Activated naive CD4-positive, alpha-beta T cell treated with anti-CD3 and anti-CD28 coated beads, Interleukin-2, amount 50 U/mL, for 24 hours (primary cell): ENCODE measurements around the gene TBC1D10A.

Experiments used
- H3K27ac Mint-ChIP-seq: one replicate; pipeline ENCODE4 v1.8.0; 2021; ENCODE audit warnings: mild to moderate bottlenecking, mixed read lengths
- H3K27me3 Mint-ChIP-seq: one replicate; pipeline ENCODE4 v1.8.0; 2021; ENCODE audit warnings: mixed read lengths
- H3K36me3 Mint-ChIP-seq: one replicate; pipeline ENCODE4 v1.8.0; 2021; ENCODE audit warnings: mixed read lengths
- H3K4me1 Mint-ChIP-seq: one replicate; pipeline ENCODE4 v1.8.0; 2021; ENCODE audit warnings: mixed read lengths
- H3K4me3 Mint-ChIP-seq: one replicate; pipeline ENCODE4 v1.8.0; 2021; ENCODE audit warnings: mild to moderate bottlenecking, mixed read lengths
- H3K9me3 Mint-ChIP-seq: one replicate; pipeline ENCODE4 v1.8.0; 2021; ENCODE audit warnings: mixed read lengths

TBC1D10A gene

DNA sequence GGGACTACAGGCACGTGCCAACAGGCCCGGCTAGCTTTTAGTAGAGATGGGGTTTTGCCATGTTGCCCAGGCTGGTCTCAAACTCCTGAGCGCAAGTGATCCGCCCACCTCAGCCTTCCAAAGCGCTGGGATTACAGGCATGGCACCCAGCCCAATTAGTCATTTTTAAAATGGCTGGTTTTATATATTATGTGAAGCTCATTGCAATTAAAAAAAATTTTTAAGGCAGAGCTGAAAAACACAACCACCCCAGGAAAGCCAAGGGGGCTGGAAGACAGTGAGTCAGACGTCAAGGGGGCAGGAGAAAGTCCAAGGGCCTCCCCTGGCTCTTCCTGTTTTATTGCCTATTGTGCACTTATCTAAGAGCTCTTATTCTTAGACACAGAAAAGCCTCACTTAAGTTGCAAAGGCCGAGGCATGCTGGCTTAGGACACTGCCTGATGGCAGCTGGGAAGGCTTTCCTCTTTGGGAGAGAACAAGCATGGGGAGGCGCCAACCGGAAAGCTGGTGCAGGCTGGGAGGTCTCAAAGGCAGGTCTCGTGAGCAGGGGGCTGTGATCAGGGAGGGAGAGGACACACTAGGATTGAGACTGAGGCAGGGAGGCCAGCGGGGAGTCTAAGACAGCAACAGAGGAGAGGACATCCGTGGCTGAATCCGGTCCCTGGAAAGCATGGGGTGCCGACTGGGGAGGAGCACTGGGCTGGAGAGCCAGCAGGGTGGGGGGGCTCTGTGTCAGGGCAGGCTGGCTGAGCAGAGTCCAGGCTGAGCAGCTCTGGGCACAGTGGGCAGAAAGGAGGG is 49.0 kb downstream of the TBC1D10A start:
- Mint-ChIP-seq H3K4me1 (peaks cover 32% of the 10 kb centered on the region), H3K4me3 (no peak overlapping the region), H3K27me3 (no peaks in the 10 kb centered on the region), H3K9me3 (no peaks in the 10 kb centered on the region), H3K36me3 (no peaks in the 10 kb centered on the region), H3K27ac (no peak overlapping the region)

DNA sequence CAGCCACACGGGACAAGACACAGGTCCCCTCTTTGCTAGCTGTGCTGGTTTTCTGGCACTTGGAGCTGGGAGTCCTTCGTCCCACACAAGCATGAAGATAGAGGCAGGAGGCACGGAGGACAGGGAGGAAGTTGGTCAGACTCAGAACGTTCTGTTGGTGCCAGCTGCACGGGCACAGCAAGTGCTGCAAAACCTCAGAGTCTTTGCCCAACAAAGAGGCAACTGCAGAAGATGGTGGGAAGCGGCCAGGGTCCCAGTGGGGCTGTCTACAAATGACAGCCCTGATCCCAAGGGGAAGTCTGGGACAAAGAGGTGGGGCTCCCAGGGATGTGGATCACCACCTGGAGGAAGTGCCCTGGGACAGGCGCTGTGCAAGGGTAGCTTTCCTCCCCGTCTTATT is 50.7 kb downstream of the TBC1D10A start:
- H3K4me3 Mint-ChIP-seq, result peak overlapping the region; percentile 63
- H3K27ac Mint-ChIP-seq, result peak overlapping the region; percentile 80
- H3K4me1 Mint-ChIP-seq, result peaks cover 32% of the 10 kb centered on the region
- H3K36me3 Mint-ChIP-seq, result peaks cover 3% of the 10 kb centered on the region
- no peaks in the 10 kb centered on the region for H3K9me3 Mint-ChIP-seq
- no peaks in the 10 kb centered on the region for H3K27me3 Mint-ChIP-seq

DNA sequence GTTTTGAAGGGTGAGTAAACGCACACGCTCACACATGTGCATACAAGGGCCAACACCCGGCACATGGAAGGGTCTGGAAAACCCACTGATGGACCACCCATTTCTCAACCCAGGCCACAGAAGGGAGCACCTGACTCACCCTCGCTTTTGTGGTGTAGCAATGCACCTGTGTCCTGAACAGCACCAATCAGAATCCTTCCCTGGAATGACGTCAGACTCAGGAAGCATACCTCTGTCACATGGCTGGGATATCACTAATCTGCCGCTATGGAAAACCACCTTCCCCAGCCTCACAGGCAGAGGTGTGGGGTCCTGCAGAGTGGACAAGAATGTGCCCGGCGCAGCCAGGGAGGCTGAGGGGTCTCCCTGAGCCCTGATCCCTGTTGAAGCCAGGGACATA is 51.1 kb downstream of the TBC1D10A start:
- H3K27ac Mint-ChIP-seq, result peak overlapping the region; percentile 80
- H3K36me3 Mint-ChIP-seq, result peaks cover 4% of the 10 kb centered on the region
- H3K27me3 Mint-ChIP-seq, result no peaks in the 10 kb centered on the region
- H3K9me3 Mint-ChIP-seq, result no peaks in the 10 kb centered on the region
- H3K4me1 Mint-ChIP-seq, result peaks cover 32% of the 10 kb centered on the region
- peak overlapping the region; percentile 63 for H3K4me3 Mint-ChIP-seq

DNA sequence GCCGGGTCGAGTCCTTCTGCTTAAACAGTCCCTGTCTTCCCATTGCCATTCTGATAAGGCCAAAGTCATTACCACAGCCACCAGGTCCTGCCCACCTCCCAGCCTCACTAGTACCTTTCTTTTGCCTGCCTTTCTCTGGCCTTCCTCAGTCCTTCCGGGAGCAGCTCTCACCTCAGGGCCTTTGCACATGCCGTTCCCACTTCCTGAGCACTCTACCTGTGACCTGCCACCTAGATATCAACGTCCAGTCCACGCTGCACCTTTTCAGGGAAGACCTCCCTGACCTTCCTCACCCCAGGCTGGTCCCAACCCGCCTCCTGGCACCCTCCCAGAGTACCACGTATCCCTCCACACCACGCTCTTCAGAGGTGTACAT is 52.3 kb downstream of the TBC1D10A start:
- Mint-ChIP-seq H3K27ac (peak overlapping the region; percentile 74), H3K4me1 (peaks cover 28% of the 10 kb centered on the region), H3K4me3 (no peak overlapping the region), H3K36me3 (peaks cover 5% of the 10 kb centered on the region), H3K9me3 (no peaks in the 10 kb centered on the region), H3K27me3 (no peaks in the 10 kb centered on the region)

DNA sequence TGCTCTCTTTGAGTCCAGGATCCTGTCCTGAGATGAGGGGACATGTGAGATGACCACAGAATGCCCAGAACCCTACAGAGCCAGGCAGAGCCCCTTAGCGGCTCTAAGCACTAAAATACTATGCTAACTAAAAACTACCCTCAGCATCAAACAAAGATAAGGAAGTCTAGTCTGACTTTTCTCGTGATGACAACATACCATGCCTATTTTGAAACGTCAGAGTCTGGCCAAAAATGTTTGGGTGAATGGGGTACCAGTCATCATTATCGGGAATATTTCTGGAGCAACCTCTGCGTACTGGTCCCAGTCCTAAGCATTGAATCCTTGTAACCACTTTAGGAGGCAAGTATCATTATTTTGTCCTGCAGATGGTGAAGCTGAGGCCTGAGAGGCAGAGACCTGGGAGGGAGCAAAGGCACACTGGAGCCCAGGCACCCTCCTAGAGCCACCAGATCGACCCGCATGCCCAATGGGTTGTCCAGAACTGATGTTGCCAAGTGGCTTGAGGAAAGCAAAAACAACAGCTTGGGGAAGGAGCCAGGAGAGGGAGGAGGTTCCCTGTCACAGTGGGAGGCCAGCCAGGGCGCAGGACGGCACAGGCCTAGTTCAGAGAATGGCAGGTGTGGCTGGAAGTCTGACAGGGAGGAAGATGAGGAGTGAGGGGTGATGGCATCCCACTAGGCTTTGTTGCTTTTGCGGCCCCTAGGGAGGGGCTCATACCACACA is 52.9 kb downstream of the TBC1D10A start:
- peak overlapping the region; percentile 13 for H3K27ac Mint-ChIP-seq
- peaks cover 5% of the 10 kb centered on the region for H3K36me3 Mint-ChIP-seq
- H3K4me3 Mint-ChIP-seq, result no peak overlapping the region
- peaks cover 28% of the 10 kb centered on the region for H3K4me1 Mint-ChIP-seq
- no peaks in the 10 kb centered on the region for H3K9me3 Mint-ChIP-seq
- no peaks in the 10 kb centered on the region for H3K27me3 Mint-ChIP-seq

DNA sequence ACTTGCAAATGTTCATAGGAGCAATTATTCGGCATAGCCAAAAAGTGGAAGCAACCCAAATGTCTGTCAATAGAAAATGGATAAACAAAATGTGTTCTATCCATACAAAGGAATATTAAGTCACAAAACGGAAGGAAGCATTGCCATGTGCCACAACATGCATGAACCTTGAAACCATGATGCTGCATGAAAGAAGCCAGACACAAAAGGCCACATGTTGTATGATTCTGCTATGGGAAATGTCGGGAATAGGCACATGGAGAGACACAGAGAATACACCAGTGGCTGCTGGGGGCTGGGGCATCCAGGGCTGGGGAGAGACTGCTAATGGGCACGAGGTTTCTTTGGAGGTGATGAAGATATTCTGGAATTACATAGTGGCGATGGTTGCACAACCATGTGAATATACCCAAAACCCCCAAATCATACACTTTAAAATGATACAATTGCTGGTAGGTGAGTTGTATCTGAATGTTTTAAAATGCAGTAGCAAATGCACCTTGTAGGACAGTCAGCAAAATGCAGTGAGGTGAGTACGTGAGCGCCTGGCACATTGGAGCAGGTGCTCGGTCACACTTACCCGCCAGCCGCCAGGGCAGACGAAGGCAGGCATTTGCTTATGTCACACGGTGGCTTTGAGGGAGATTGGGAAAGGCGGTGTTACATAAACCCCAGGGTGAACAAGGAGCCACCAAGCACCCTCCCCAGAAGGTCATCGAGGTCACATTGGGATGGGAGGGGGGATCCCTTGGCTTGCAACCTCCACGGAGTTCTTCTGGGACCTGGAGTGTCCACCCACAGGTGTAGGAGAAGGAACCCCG is 53.8 kb downstream of the TBC1D10A start:
- no peak overlapping the region for H3K27ac Mint-ChIP-seq
- H3K27me3 Mint-ChIP-seq, result no peaks in the 10 kb centered on the region
- H3K36me3 Mint-ChIP-seq, result peaks cover 5% of the 10 kb centered on the region
- H3K9me3 Mint-ChIP-seq, result no peaks in the 10 kb centered on the region
- peaks cover 33% of the 10 kb centered on the region for H3K4me1 Mint-ChIP-seq
- no peak overlapping the region for H3K4me3 Mint-ChIP-seq

DNA sequence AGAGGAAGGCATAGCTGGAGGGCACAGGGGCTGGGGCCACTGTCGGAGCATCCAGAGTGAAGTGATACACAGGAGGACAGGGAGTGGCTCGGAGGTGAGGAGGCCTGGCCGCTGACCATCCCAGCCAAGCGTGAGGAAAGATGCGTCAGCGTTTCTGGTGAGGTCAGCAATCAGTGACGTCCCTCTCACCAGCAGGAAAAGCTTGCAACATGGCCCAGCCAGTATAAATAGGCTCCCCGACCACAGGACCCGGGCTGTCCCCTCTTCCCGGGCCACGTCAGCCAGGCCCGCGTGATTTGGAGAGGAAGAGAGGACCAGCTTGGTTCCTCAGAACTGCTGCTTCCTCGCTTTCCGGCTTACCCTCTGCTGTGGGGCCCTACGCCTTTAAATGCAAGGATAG is 55.9 kb downstream of the TBC1D10A start:
- Mint-ChIP-seq H3K27ac (no peak overlapping the region), H3K36me3 (peaks cover 5% of the 10 kb centered on the region), H3K27me3 (no peaks in the 10 kb centered on the region), H3K9me3 (no peaks in the 10 kb centered on the region), H3K4me3 (no peak overlapping the region), H3K4me1 (peaks cover 26% of the 10 kb centered on the region)

DNA sequence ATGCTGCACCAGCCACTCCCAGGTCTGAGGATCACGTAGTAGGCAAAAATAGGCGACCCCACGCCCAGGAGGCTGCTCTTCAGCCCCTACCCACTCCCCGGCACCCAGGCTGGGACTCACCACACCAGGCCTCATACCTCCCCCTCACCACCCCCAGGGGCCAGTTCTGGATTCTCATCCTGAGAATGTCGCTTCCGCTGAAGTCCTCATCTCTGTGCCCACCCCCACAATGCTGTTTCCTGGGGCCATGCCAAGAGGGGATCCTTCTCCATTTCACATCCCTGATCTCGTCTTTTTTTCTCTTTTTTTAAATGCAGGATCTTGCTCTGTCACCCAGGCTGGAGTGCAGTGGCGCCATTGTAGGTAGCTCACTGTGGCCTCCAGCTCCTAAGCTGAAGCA is 58.4 kb downstream of the TBC1D10A start:
- H3K4me3 Mint-ChIP-seq, result peak overlapping the region; percentile 92
- peaks cover 30% of the 10 kb centered on the region for H3K4me1 Mint-ChIP-seq
- no peaks in the 10 kb centered on the region for H3K27me3 Mint-ChIP-seq
- peaks cover 6% of the 10 kb centered on the region for H3K36me3 Mint-ChIP-seq
- peak overlapping the region; percentile 55 for H3K27ac Mint-ChIP-seq
- no peaks in the 10 kb centered on the region for H3K9me3 Mint-ChIP-seq

DNA sequence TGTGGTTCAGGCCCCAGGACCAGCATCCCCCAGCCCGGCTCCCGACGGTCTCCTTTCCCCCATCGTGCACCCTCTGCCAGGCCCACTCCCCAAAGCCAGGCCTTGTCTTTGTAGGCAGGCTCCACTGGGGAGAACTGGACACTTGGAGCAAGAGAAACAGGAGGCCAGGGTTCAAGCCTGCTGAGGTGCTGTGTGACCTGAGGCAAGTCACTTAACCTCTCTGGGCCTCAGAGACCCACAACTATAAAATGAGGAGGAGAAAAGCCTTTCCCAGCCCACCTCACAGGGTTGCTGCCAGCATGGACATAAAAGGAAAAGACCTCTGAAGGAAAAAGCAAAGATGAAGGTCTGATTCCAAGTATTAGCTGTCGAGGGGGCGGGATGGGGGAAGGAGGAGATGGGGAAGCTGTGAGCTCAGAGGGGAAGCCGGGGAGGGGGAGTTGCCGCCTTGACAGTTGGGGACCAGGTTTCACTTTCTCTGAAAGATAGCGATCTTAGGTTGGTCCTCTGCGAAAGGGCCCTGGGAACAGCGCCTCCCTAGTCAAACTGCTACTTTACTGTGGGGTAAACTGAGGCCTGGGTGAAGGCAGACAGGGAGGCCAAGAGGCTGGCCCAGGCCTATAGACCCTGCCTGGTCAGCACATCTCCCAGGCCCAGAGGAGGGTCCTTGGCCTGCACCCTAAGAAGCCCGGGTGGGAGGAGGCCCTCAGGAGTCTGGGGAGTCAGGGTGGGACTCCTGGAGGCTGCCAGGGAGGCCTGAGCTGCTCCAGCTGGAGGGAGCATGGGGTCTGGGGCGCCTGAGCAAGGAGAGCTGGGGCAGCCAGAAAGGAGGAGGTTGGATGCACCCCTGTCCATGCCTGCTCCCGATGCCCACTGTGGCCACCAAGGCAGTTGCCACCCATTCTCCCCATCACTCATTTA is 59.1 kb downstream of the TBC1D10A start:
- no peaks in the 10 kb centered on the region for H3K27me3 Mint-ChIP-seq
- H3K27ac Mint-ChIP-seq, result peak overlapping the region; percentile 90
- no peaks in the 10 kb centered on the region for H3K9me3 Mint-ChIP-seq
- H3K4me1 Mint-ChIP-seq, result peaks cover 35% of the 10 kb centered on the region
- peaks cover 7% of the 10 kb centered on the region for H3K36me3 Mint-ChIP-seq
- H3K4me3 Mint-ChIP-seq, result peak overlapping the region; percentile 92

DNA sequence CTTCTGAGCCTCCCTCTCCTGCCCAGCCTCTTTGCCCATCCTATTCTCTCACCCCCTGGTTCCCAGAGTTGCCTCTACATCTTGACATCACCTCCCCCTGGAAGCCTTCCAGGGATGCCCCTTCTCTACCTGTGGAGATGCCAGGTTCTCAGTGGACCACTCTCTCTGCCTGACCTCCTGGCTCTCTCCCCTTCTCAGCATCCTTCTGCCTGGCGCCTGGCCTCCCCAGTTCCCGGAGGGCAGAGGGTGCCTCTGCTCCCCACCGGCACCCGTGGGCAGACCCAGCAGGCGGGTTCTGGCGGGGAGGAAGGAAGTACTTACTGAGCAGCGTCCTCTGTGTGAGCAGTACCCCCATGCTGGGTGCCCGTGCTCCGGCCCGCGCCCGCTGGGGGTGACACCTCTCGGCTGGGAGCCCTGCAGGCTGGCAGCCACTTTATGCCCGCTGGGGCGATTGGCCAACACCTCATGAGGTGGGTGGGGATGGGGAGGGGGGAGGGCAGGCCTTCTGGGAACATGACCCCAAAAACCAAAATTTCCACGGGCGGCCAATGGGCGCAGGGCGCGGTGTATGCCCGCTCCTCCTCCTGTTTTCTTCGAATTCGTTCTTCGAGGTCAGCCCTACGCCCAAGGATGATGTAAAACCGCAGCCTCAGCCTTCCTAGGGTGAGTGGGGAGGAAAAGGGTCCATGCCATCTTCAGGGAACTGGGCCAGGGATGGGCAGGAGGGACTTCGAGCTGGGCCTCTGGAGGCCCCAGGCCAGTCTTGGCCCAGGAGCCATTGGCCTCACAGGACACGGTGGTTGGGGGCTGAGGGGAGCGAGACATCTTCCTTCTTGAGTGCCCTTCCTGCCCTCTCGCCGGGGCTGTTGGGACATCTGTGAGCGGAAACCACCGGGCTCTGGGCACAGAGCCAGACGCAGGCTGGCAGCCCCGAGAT is 60.0 kb downstream of the TBC1D10A start, which contains the start of gene OSM:
TSS of gene OSM (minus strand) at position 407 of the 937 bp plus-strand sequence. CDS start at position 355, 52 bp downstream.
- peak within 1 kb of the TSS; percentile 92 for H3K4me3 Mint-ChIP-seq
- H3K27ac Mint-ChIP-seq, result peak within 1 kb of the TSS; percentile 100
- no peaks in the 10 kb centered on the region for H3K9me3 Mint-ChIP-seq
- H3K36me3 Mint-ChIP-seq, result peaks cover 7% of the 10 kb centered on the region
- H3K4me1 Mint-ChIP-seq, result peaks cover 39% of the 10 kb centered on the region
- no peaks in the 10 kb centered on the region for H3K27me3 Mint-ChIP-seq

DNA sequence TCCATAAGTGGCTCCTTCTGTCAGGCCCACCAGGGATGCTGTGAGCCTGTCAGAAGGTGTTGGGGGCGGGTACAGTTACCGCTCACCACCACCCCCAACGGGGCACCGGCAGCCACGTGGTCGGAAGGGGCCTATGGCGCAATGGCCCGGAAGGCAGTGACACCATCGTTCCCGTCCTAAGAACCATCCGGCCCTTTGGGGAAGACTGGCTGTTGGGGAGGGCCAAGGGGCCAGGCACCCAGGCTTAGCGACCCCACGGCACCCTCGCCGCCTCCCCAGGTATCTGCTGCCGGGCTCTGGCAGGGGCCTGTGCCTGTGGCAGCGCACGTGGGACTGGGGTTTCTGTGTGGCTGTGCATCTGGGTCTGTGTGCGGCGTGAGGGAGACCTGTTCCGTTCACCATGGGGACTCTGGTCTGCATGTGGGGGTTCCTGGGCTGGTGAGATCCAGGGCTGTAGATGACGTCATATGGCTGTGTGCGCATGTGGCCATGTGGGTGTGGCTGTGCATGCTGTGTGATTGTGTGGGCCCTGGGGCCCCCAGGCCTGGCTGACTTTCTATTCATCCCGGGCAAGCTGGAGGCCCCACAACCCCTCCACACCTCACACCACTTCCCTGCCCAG is 60.8 kb downstream of the TBC1D10A start:
- peaks cover 35% of the 10 kb centered on the region for H3K4me1 Mint-ChIP-seq
- no peaks in the 10 kb centered on the region for H3K9me3 Mint-ChIP-seq
- no peaks in the 10 kb centered on the region for H3K27me3 Mint-ChIP-seq
- peaks cover 5% of the 10 kb centered on the region for H3K36me3 Mint-ChIP-seq
- H3K4me3 Mint-ChIP-seq, result peak overlapping the region; percentile 92
- peak overlapping the region; percentile 100 for H3K27ac Mint-ChIP-seq

DNA sequence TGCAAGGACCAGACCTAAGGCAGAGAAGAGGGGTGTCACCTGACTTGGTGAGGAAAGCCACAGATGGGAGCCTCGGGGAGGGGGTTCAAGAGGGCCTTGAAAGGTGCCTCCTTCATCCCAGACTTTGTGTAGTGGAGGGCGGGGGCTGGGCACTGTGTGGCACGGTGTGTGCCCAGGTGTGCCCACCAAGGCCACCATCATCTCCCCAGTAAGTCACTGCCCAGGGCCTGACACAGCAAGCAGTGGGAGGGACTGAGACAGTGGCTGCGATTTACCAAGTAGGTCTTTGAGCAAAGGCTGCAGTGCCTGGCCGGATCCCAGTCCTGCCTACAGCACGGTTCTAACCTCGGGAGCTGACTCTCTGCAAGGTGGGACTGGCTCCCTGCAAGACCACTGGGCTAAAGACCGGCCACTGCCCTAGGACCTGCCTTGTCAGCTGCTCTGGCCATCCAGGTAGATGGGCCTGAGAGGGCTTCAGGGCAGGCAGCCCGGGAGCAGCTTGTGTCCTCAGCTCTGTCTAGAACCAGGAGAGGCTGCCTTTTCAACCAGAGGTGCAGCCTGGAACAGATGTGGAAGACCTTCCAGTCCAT is 61.5 kb downstream of the TBC1D10A start:
- H3K4me1 Mint-ChIP-seq, result peaks cover 35% of the 10 kb centered on the region
- H3K9me3 Mint-ChIP-seq, result no peaks in the 10 kb centered on the region
- peak overlapping the region; percentile 100 for H3K27ac Mint-ChIP-seq
- H3K36me3 Mint-ChIP-seq, result peaks cover 2% of the 10 kb centered on the region
- H3K4me3 Mint-ChIP-seq, result peak overlapping the region; percentile 92
- no peaks in the 10 kb centered on the region for H3K27me3 Mint-ChIP-seq

DNA sequence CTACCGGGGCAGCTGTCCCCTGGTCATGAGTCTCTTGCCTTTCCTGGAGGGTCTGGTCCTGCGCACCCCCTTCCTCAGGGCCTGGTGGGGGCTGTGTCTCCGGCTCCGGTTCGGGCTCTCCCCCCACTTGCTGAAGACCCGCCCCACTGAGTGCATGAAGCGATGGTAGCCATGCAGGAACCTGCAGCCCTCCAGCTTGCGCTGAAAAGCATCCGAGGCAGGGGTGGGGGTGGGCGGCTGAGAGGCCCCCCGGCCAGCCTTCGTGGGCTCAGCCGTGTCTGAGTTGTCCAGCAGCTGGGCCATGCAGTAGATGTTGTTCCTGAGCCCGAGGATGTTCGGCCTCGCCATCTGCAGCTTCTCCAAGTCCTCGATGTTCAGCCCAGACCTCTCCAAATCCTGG is 62.9 kb downstream of the TBC1D10A start:
- Mint-ChIP-seq H3K4me3 (no peak overlapping the region), H3K27ac (no peak overlapping the region), H3K4me1 (peaks cover 35% of the 10 kb centered on the region), H3K9me3 (no peaks in the 10 kb centered on the region), H3K36me3 (peaks cover 2% of the 10 kb centered on the region), H3K27me3 (no peaks in the 10 kb centered on the region)
